ENCODE data around the gene DMPK. TPM values are rescaled to one million over a fixed set of nuclear protein-coding genes. Genes with fewer than 3 reads are reported as not detected.
A peak's percentile ranks its signal among the peaks of the same experiment; 100 is the strongest.

Gene DMPK
- total RNA-seq, 6 donors from 2014 or later, result 24.2 to 192 (median 43.8) TPM

DNA sequence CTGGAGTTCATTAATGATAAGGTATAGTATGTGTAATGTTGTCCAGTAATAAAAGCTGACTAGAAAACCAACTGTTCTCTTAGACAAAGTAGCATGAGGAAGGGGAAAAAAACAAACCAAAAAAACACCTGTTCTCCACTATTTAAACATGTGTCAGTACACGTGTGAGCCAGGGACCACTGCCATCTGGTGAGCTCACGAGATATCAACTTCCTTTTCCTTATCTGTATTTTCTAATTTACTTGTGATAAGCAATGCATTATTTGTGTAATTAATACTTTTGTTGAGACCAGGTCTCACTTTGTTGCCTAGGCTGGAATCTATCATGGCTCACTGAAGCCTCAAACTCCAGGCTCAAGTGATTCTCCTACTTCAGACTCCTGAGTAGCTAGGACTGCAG, 8.9 kb downstream of the DMPK start:
- ATAC-seq (ENCODE audit: low FRiP score in 2 of 2) (no peak), DNase-seq (no peak)
- Histone ChIP-seq H3K4me1 (peaks cover 9 to 31% (median 15%) of the 10 kb centered on the region in 4 donors), H3K27ac (no peak overlapping the region), H3K4me3 (no peak overlapping the region), H3K36me3 (peaks cover 0 to 38% (median 21%) of the 10 kb centered on the region in 4 donors), H3K27me3 (no peaks in the 10 kb centered on the region), H3K9me3 (no peaks in the 10 kb centered on the region)
- WGBS, 2 donors, result 17 to 20% methylated on average over 2 of the region's 2 CpGs
- TF ChIP-seq POLR2A (IDR thresholded peaks at IDR 0.05), result no peak
- TF ChIP-seq POLR2AphosphoS5 (IDR thresholded peaks at IDR 0.05), result no peak
- no peak for TF ChIP-seq EP300 (IDR thresholded peaks at IDR 0.05)
- TF ChIP-seq, protein P1, sequence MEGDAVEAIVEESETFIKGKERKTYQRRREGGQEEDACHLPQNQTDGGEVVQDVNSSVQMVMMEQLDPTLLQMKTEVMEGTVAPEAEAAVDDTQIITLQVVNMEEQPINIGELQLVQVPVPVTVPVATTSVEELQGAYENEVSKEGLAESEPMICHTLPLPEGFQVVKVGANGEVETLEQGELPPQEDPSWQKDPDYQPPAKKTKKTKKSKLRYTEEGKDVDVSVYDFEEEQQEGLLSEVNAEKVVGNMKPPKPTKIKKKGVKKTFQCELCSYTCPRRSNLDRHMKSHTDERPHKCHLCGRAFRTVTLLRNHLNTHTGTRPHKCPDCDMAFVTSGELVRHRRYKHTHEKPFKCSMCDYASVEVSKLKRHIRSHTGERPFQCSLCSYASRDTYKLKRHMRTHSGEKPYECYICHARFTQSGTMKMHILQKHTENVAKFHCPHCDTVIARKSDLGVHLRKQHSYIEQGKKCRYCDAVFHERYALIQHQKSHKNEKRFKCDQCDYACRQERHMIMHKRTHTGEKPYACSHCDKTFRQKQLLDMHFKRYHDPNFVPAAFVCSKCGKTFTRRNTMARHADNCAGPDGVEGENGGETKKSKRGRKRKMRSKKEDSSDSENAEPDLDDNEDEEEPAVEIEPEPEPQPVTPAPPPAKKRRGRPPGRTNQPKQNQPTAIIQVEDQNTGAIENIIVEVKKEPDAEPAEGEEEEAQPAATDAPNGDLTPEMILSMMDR (IDR thresholded peaks at IDR 0.05), result no peak

DNA sequence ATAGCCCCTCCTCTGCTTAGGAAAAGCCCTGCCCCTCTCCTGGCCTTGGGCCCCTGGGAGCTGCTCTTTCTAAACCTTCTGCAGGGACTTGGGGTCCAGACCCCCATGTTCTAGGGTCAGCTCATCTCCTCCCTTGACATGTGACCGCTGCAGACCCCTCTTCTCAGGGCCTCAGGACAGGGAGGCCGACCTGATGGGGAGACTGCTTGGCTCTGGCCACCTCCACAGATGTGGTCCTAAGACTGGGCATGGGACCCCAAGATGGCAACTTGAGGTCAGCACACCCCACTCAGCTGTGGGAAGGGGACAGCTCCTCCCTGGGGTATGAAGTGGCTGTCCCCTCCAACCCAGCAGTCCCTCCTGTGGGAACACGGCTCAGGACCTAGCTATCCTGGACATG, 9.4 kb downstream of the DMPK start:
- peaks cover 0 to under 1% (median 0%) of the 10 kb centered on the region in 4 donors for H3K27me3 ChIP-seq
- no peak for DNase-seq
- H3K36me3 ChIP-seq, result peaks cover 0 to 33% (median 20%) of the 10 kb centered on the region in 4 donors
- no peaks in the 10 kb centered on the region for H3K9me3 ChIP-seq
- H3K4me1 ChIP-seq, result peaks cover 10 to 32% (median 16%) of the 10 kb centered on the region in 4 donors
- 100% methylated on average over 3 of the region's 3 CpGs; no CpG with 5 or more reads in 1 of the 2 donors for WGBS, 2 donors
- no peak for ATAC-seq (ENCODE audit: low FRiP score in 2 of 2)
- no peak for TF ChIP-seq EP300 (IDR thresholded peaks at IDR 0.05)
- TF ChIP-seq POLR2A (IDR thresholded peaks at IDR 0.05), result no peak
- TF ChIP-seq, protein P1 (IDR thresholded peaks at IDR 0.05), result no peak
- no peak for TF ChIP-seq POLR2AphosphoS5 (IDR thresholded peaks at IDR 0.05)
- H3K27ac ChIP-seq, result no peak overlapping the region
- H3K4me3 ChIP-seq, result no peak overlapping the region

DNA sequence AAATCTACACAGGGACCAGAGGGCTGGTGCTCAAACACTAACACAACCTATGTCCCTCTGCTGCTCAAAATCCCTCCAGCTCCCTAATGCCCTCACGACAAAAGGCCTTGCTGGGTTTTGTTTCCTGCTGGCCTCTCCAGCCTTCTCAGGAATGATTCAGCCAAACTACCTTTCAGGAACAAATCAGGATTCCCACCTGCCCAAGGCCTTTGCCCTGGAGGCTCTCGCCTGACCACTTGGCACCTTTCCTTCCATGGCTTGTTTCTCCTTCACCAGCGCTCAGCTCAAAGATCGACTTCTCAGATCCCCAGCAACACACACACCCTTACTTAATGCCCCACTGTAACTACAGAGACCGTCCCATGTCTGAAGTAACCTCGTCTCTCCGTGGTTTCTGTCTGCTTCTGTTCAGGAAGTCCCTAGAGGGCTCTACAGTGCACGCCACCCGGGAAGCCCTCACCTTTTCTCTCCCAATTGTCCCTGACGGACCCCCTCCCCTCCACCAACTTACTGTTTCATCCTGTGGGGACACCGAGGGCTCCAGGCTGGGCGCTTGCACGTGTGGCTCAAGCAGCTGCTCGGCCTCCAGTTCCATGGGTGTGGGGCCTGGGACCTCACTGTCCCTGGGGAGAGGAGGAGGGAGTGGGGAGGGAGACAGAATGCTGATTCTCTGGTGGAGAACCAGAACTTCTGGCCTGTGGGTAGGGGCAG, 10.0 kb downstream of the DMPK start:
- ATAC-seq (ENCODE audit: low FRiP score in 2 of 2) (no peak), DNase-seq (no peak)
- 75 to 80% methylated on average over 14 of the region's 14 CpGs for WGBS, 2 donors
- Histone ChIP-seq H3K36me3 (peaks cover 0 to 27% (median 14%) of the 10 kb centered on the region in 4 donors), H3K4me3 (no peak overlapping the region), H3K9me3 (no peaks in the 10 kb centered on the region), H3K27ac (peak overlapping the region in 1 of 4 donors; percentile 27), H3K4me1 (peaks cover 15 to 38% (median 20%) of the 10 kb centered on the region in 4 donors), H3K27me3 (peaks cover 0 to 3% (median 1%) of the 10 kb centered on the region in 4 donors)
- TF ChIP-seq, protein P1 (IDR thresholded peaks at IDR 0.05), result no peak
- TF ChIP-seq EP300 (IDR thresholded peaks at IDR 0.05) (no peak), POLR2A (IDR thresholded peaks at IDR 0.05) (no peak), POLR2AphosphoS5 (IDR thresholded peaks at IDR 0.05) (no peak)

DNA sequence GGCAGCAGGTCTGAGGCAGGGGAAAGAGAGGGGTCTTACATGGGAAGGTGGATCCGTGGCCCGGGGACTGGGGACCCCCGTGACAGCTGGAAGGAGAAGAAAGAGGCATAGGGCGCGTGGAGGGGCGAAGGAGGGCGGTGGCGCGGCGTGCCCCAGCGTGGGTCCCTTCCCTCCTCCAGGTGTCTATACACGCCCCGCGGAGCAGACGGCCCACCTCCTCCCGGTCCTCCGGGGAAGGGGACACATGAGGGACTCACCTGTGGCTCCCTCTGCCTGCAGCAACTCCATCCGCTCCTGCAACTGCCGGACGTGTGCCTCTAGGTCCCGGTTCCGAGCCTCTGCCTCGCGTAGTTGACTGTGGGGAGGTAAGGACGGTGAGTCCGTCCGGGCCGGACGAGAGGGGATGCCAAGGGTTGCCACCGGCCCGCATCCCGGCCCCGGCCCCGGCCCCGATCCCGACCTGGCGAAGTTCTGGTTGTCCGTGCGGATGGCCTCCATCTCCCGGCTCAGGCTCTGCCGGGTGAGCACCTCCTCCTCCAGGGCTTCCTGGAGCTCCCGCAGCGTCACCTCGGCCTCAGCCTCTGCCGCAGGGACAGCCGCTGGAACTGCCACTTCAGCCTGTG, 10.9 kb downstream of the DMPK start:
- H3K4me1 ChIP-seq, result peaks cover 19 to 47% (median 28%) of the 10 kb centered on the region in 4 donors

More for the DNA sequence above, 10.9 kb downstream of the DMPK start:
- peaks cover 0 to 3% (median 1%) of the 10 kb centered on the region in 4 donors for H3K27me3 ChIP-seq
- 89% methylated on average over 14 to 46 of the region's 46 CpGs for WGBS, 2 donors
- no peaks in the 10 kb centered on the region for H3K9me3 ChIP-seq
- peak in 1 of 2 donors; percentile 89 for DNase-seq
- no peak for ATAC-seq (ENCODE audit: low FRiP score in 2 of 2)
- peak overlapping the region in 2 of 4 donors; percentile 78 to 86 for H3K4me3 ChIP-seq
- peaks cover 0 to 18% (median 5%) of the 10 kb centered on the region in 4 donors for H3K36me3 ChIP-seq
- H3K27ac ChIP-seq, result peak overlapping the region in 3 of 4 donors; percentile 95 to 97 (median 95)
- TF ChIP-seq, protein P1 (IDR thresholded peaks at IDR 0.05), result no peak
- TF ChIP-seq POLR2A (IDR thresholded peaks at IDR 0.05) (no peak), EP300 (IDR thresholded peaks at IDR 0.05) (no peak), POLR2AphosphoS5 (IDR thresholded peaks at IDR 0.05) (no peak)
